ENCODE data around the gene CBX2. TPM values are rescaled to one million over a fixed set of nuclear protein-coding genes. Genes with fewer than 3 reads are reported as not detected.
"Not testable (repeated sequence)": the region's sequence is repeated elsewhere in the genome, so short reads cannot be mapped to it uniquely, and the experiment has no call there.

Gene CBX2
- total and polyA plus RNA-seq, 8 donors = 1.1 to 3.2 (median 2.5) TPM

GRCh38 chr17:79765708-79766107 is 12.2 kb upstream of the CBX2 start:
- DNase-seq (no peak), ATAC-seq (no peak), FAIRE-seq (no peak)
- no peak overlapping the region for H3K27ac ChIP-seq
- TF ChIP-seq CTCF (IDR thresholded peaks at IDR 0.05) = no peak
- no peaks in the 10 kb centered on the region for H3K4me1 ChIP-seq
- H3K9me3 ChIP-seq = no peaks in the 10 kb centered on the region
- H3K27me3 ChIP-seq = no peaks in the 10 kb centered on the region
- no peak overlapping the region for H3K4me3 ChIP-seq
- 65 to 76% methylated on average over 3 of the region's 3 CpGs for WGBS, 2 donors
- intact Hi-C loops (cut with DNase I) = no loop called here
- no peaks in the 10 kb centered on the region for H3K36me3 ChIP-seq

- H3K27me3 ChIP-seq = no peaks in the 10 kb centered on the region
- no peak for FAIRE-seq
Measured at GRCh38 chr17:79769570-79770506, 8.1 kb upstream of the CBX2 start.

GRCh38 chr17:79771276-79771675 is 6.7 kb upstream of the CBX2 start:
- Histone ChIP-seq H3K27me3 (peaks cover 0 to under 1% (median 0%) of the 10 kb centered on the region in 4 donors), H3K9me3 (no peaks in the 10 kb centered on the region), H3K4me3 (no peak overlapping the region), H3K36me3 (no peaks in the 10 kb centered on the region), H3K4me1 (peaks cover 0 to 6% (median 0%) of the 10 kb centered on the region in 3 donors), H3K27ac (no peak overlapping the region)
- ATAC-seq (no peak), FAIRE-seq (no peak), DNase-seq (no peak)
- intact Hi-C loops (cut with DNase I) = no loop called here
- 71 to 81% methylated on average over 6 of the region's 6 CpGs for WGBS, 2 donors
- no peak for TF ChIP-seq CTCF (IDR thresholded peaks at IDR 0.05)

More at GRCh38 chr17:79769570-79770506, 8.1 kb upstream of the CBX2 start:
- peaks cover 0 to 6% (median 0%) of the 10 kb centered on the region in 3 donors for H3K4me1 ChIP-seq
- DNase-seq (peak in 1 of 6 donors; percentile 26), ATAC-seq (no peak)
- no peak overlapping the region for H3K27ac ChIP-seq
- no peaks in the 10 kb centered on the region for H3K9me3 ChIP-seq
- no peak overlapping the region for H3K4me3 ChIP-seq
- TF ChIP-seq CTCF (IDR thresholded peaks at IDR 0.05) = no peak
- intact Hi-C loops (cut with DNase I) = no loop called here
- WGBS, 2 donors = 77 to 85% methylated on average over 28 of the region's 28 CpGs
- H3K36me3 ChIP-seq = no peaks in the 10 kb centered on the region

- FAIRE-seq; H3K4me3 ChIP-seq; H3K27me3 ChIP-seq; H3K27ac ChIP-seq; intact Hi-C loops (cut with DNase I); ATAC-seq; H3K36me3 ChIP-seq; H3K9me3 ChIP-seq: not testable (repeated sequence)
- peaks cover 0 to 16% (median 9%) of the 10 kb centered on the region in 3 donors for H3K4me1 ChIP-seq
- peak in 1 of 6 donors; percentile 26 for DNase-seq
- WGBS, 2 donors = 57 to 69% methylated on average over 9 of the region's 9 CpGs
Measured at GRCh38 chr17:79772726-79773125, 5.2 kb upstream of the CBX2 start.

GRCh38 chr17:79774561-79774975 is 3.4 kb upstream of the CBX2 start:
- H3K4me1 ChIP-seq = peaks cover 0 to 16% (median 9%) of the 10 kb centered on the region in 3 donors
- intact Hi-C loops (cut with DNase I) = no loop called here
- WGBS, 2 donors = 38 to 40% methylated on average over 8 of the region's 8 CpGs
- H3K4me3 ChIP-seq = no peak overlapping the region
- peaks cover 0 to 7% (median 2%) of the 10 kb centered on the region in 4 donors for H3K27me3 ChIP-seq
- no peaks in the 10 kb centered on the region for H3K9me3 ChIP-seq
- TF ChIP-seq CTCF (IDR thresholded peaks at IDR 0.05) = no peak
- peak in 1 of 6 donors; percentile 51 for DNase-seq
- no peak for ATAC-seq
- H3K27ac ChIP-seq = peak overlapping the region; percentile 9 to 47 (median 32)
- no peak for FAIRE-seq
- H3K36me3 ChIP-seq = no peaks in the 10 kb centered on the region

Measured in pancreas (tissue), 10 donors.